B cell (primary cell): Measurements from ENCODE around the gene OGDH. TPM values are rescaled to one million over a fixed set of nuclear protein-coding genes. Genes with fewer than 3 reads are reported as not detected.

ENCODE experiments used
- ATAC-seq: fragments of 200-7000 bp; cut with Tn5 transposase; one replicate; pipeline ENCODE4 v1.10.0; 2021; ENCODE audit warnings: low read depth, mild to moderate bottlenecking, moderate number of reproducible peaks, moderate library complexity
- CTCF ChIA-PET: fragments of 350-600 bp; sonication (Branson Sonifier 250); formaldehyde crosslinking; loops from one replicate; lab custom pipeline; 2021; ENCODE audit warnings: antibody characterized with exemption, inconsistent platforms; lab: Charles Lee
- POLR2A ChIA-PET: fragments of 350-600 bp; sonication (Branson Sonifier 250); formaldehyde crosslinking; loops from one replicate; lab custom pipeline; 2021; ENCODE audit warnings: antibody characterized with exemption; lab: Charles Lee
- DNase-seq: peaks from one replicate; pipeline ENCODE4 v3.0.0; 2013
- H2AFZ ChIP-seq: 2 replicates; pipeline ENCODE4 v1.6.1; 2012; ENCODE audit warnings: mild to moderate bottlenecking, low read depth, low read length; ENCODE audit not compliant: insufficient read depth, poor library complexity, severe bottlenecking
- H3K27ac ChIP-seq, 2 donors: 1 replicate in 1 of 2; 2 replicates in 1 of 2; pipeline ENCODE4 v1.5.1; 2012 to 2013; ENCODE audit warnings: low read length in 2 of 2, mild to moderate bottlenecking in 2 of 2, moderate library complexity in 1 of 2
- H3K27me3 ChIP-seq, 4 experiments: fragments of 200-600 bp in 1 of 4; sonication (generic) in 1 of 4; replicated peaks in 1 of 4; 1 replicate in 2 of 4; 2 replicates in 2 of 4; pipeline versions ENCODE4 v1.6.1 to v1.7.0; 2013 to 2016; ENCODE audit warnings: low read length in 3 of 4, mild to moderate bottlenecking in 2 of 4, mixed read lengths in 1 of 4, moderate library complexity in 1 of 4; ENCODE audit not compliant: insufficient read depth in 4 of 4, control insufficient read depth in 3 of 4; ENCODE audit errors: control extremely low read depth in 1 of 4
- H3K36me3 ChIP-seq, 2 experiments: replicated peaks in 1 of 2; 1 replicate in 1 of 2; 2 replicates in 1 of 2; pipeline versions ENCODE4 v1.6.1 to v1.7.1; 2013; ENCODE audit warnings: low read length in 1 of 2; ENCODE audit not compliant: insufficient read depth in 2 of 2, control insufficient read depth in 1 of 2; ENCODE audit errors: control extremely low read depth in 1 of 2, extremely low read depth in 1 of 2
- H3K4me1 ChIP-seq, 2 donors: fragments of 200-600 bp in 1 of 2; sonication (generic) in 1 of 2; 1 replicate in 1 of 2; 2 replicates in 1 of 2; pipeline versions ENCODE4 v1.5.1 to v1.6.1; 2013 to 2017; ENCODE audit warnings: low read length in 2 of 2; ENCODE audit not compliant: control insufficient read depth in 2 of 2, insufficient read depth in 2 of 2
- H3K4me2 ChIP-seq: replicated peaks from 2 replicates; pipeline ENCODE3; 2012; ENCODE audit warnings: mild to moderate bottlenecking, low read depth, low read length; ENCODE audit not compliant: poor library complexity, severe bottlenecking
- H3K4me3 ChIP-seq, 5 experiments: fragments of 200-600 bp in 1 of 5; sonication (generic) in 1 of 5; 1 replicate in 3 of 5; 2 replicates in 2 of 5; pipeline versions ENCODE4 v1.5.1 to v1.7.0; 2011 to 2016; ENCODE audit warnings: low read length in 4 of 5, mild to moderate bottlenecking in 4 of 5, low read depth in 2 of 5, control low read depth in 1 of 5, moderate library complexity in 1 of 5; ENCODE audit not compliant: insufficient read depth in 1 of 5; ENCODE audit errors: control extremely low read depth in 1 of 5, extremely low read depth in 1 of 5
- H3K79me2 ChIP-seq: fragments of 200-600 bp; sonication (generic); one replicate; pipeline ENCODE4 v1.6.0; 2016; ENCODE audit warnings: low read length; ENCODE audit not compliant: control insufficient read depth, insufficient read depth
- H3K9ac ChIP-seq: fragments of 200-600 bp; sonication (generic); 2 replicates; pipeline ENCODE4 v1.6.1; 2017; ENCODE audit warnings: mild to moderate bottlenecking, low read length, moderate library complexity
- H3K9me3 ChIP-seq, 3 donors: one replicate each; pipeline versions ENCODE4 v1.6.1 to v1.7.1; 2013; ENCODE audit warnings: low read length in 2 of 3; ENCODE audit not compliant: control insufficient read depth in 2 of 3, insufficient read depth in 1 of 3; ENCODE audit errors: control extremely low read depth in 1 of 3
- H4K20me1 ChIP-seq: 2 replicates; pipeline ENCODE4 v1.6.0; 2012; ENCODE audit warnings: mild to moderate bottlenecking, low read length; ENCODE audit not compliant: insufficient read depth, control insufficient read depth, poor library complexity, severe bottlenecking
- H3K27ac Mint-ChIP-seq: one replicate; pipeline ENCODE4 v1.8.0; 2021; ENCODE audit warnings: mixed read lengths
- H3K27me3 Mint-ChIP-seq: one replicate; pipeline ENCODE4 v1.8.0; 2021; ENCODE audit warnings: mixed read lengths
- H3K4me1 Mint-ChIP-seq: one replicate; pipeline ENCODE4 v1.8.0; 2021; ENCODE audit warnings: mixed read lengths
- H3K4me3 Mint-ChIP-seq: one replicate; pipeline ENCODE4 v1.8.0; 2021; ENCODE audit warnings: mixed read lengths
- H3K9me3 Mint-ChIP-seq: one replicate; pipeline ENCODE4 v1.8.0; 2022; ENCODE audit warnings: mixed read lengths; ENCODE audit not compliant: insufficient read depth
- CTCF ChIP-seq: fragments of 200-600 bp; IDR thresholded peaks from one replicate; pipeline ENCODE4 v1.8.0; 2022; ENCODE audit warnings: antibody characterized with exemption, mild to moderate bottlenecking
- EZH2 ChIP-seq: IDR thresholded peaks from 2 replicates; pipeline ENCODE4 v1.6.1; 2012; ENCODE audit warnings: borderline replicate concordance, low read depth, mild to moderate bottlenecking, moderate library complexity, low read length; ENCODE audit not compliant: insufficient read depth, poor library complexity, severe bottlenecking
- WGBS: methylation state at CpG from one replicate; pipeline ENCODE4 v1.1.5; 2013; ENCODE audit warnings: missing lambda C conversion rate; ENCODE audit not compliant: insufficient coverage; 5-methylcytosine and 5-hydroxymethylcytosine counted together
- intact Hi-C: fragments of 100-400 bp; cut with micrococcal nuclease; formaldehyde crosslinking; loops from one replicate; pipeline ENCODE4 v1.10.0; 2022
- polyA minus RNA-seq: library from RNA; depleted of rRNA, polyadenylated mRNA; stranded (reverse); fragments of >200 nt; gene quantifications from 2 replicates; pipeline ENCODE4 v1.2.3, GENCODE V29; 2012
- polyA plus RNA-seq: library from polyadenylated mRNA; depleted of rRNA; stranded (reverse); fragments of >200 nt; gene quantifications from 2 replicates; pipeline ENCODE4 v1.2.3, GENCODE V29; 2012
- total RNA-seq, 2 donors: library from RNA; stranded (reverse); fragments of 120-200 nt in 1 of 2; gene quantifications; 1 replicate in 1 of 2; 2 replicates in 1 of 2; pipeline versions ENCODE4 v1.2.3 to v1.2.4, GENCODE V29; 2013 to 2022

Gene OGDH
- 71.5 and 80.2 TPM in 2 replicates for total RNA-seq
- 34.9 TPM for total RNA-seq (2013)
- polyA plus RNA-seq = 29.9 and 42.6 TPM in 2 replicates
- 58.9 and 65.6 TPM in 2 replicates for polyA minus RNA-seq

GRCh38 chr7:44606341-44607140, at the start of gene OGDH:
Gene OGDH (plus strand): TSS chr7:44606627. CDS start chr7:44624344, 17,717 bp downstream.
- Histone ChIP-seq H3K27ac (peak within 1 kb of the TSS; percentile 87 to 96), H3K4me3 (peak within 1 kb of the TSS; percentile 80 to 93 (median 85)), H2AFZ (peak within 1 kb of the TSS; percentile 86), H3K9me3 (no peaks in the 10 kb centered on the region), H3K79me2 (peaks cover 45% of the 10 kb centered on the region), H3K27me3 (no peaks in the 10 kb centered on the region), H3K4me2 (peak within 1 kb of the TSS; percentile 81), H3K4me1 (peaks cover 15 to 34% of the 10 kb centered on the region in 2 donors), H3K9ac (peak within 1 kb of the TSS; percentile 97), H3K36me3 (peaks cover 0 to 1% of the 10 kb centered on the region in 2 experiments), H4K20me1 (no peaks in the 10 kb centered on the region)
- peaks cover 41% of the 10 kb centered on the region for H3K4me1 Mint-ChIP-seq
- ChIA-PET CTCF (interaction anchor here (1.0 to 2.9 kb wide), 12 partner anchors 14 to 532 kb away, joined by 3 to 25 read pairs (median 5); partner anchors contain the start of genes DDX56, H2AZ2 and PURB), POLR2A (interaction anchor here (0.6 to 2.3 kb wide), 13 partner anchors 16 to 279 kb away, joined by 3 to 27 read pairs (median 11); partner anchors contain the start of genes H2AZ2, PPIA, PURB and TMED4)
- intact Hi-C loops = loop anchor here (1.0 to 2.0 kb wide), 9 partner anchors 24 to 505 kb away; partner anchors contain the start of genes H2AZ2, PPIA, PURB and TBRG4
- peaks cover 4% of the 10 kb centered on the region for H3K27me3 Mint-ChIP-seq
- TF ChIP-seq EZH2 (no peak), CTCF (no peak)
- under 1% methylated on average over 91 of the region's 93 CpGs for WGBS
- H3K9me3 Mint-ChIP-seq = no peaks in the 10 kb centered on the region
- H3K4me3 Mint-ChIP-seq = peak within 1 kb of the TSS; percentile 99
- DNase-seq (peak; percentile 100), ATAC-seq (peak; percentile 91)
- H3K27ac Mint-ChIP-seq = peak within 1 kb of the TSS; percentile 99

- POLR2A ChIA-PET = no interaction called here
- H3K9me3 Mint-ChIP-seq = no peaks in the 10 kb centered on the region
- H3K9ac ChIP-seq = no peak overlapping the region
- H4K20me1 ChIP-seq = no peaks in the 10 kb centered on the region
- no peak overlapping the region for H3K4me3 Mint-ChIP-seq
- ATAC-seq (no peak), DNase-seq (no peak)
- no peak overlapping the region for H3K4me2 ChIP-seq
- TF ChIP-seq EZH2 = no peak
- no peak for TF ChIP-seq CTCF
- peaks cover 3% of the 10 kb centered on the region for H3K27me3 Mint-ChIP-seq
- no peak overlapping the region for H2AFZ ChIP-seq
- H3K27ac Mint-ChIP-seq = no peak overlapping the region
- no peak overlapping the region for H3K4me3 ChIP-seq
- H3K4me1 Mint-ChIP-seq = no peaks in the 10 kb centered on the region
- H3K79me2 ChIP-seq = no peaks in the 10 kb centered on the region
- H3K27me3 ChIP-seq = no peaks in the 10 kb centered on the region
- CTCF ChIA-PET = no interaction called here
- WGBS = no CpG with 5 or more reads among the region's 2 CpGs
- no peak overlapping the region for H3K27ac ChIP-seq
- no peaks in the 10 kb centered on the region for H3K36me3 ChIP-seq
- intact Hi-C loops = no loop called here
- H3K9me3 ChIP-seq = no peaks in the 10 kb centered on the region
- peaks cover 0 to 2% of the 10 kb centered on the region in 2 donors for H3K4me1 ChIP-seq
These were observed 48.9 kb upstream of the OGDH start for GRCh38 chr7:44557485-44557884.
